Kidney capillary endothelial cell (primary cell): ENCODE results near the gene NDE1.
"Not testable (repeated sequence)": the region's sequence is repeated elsewhere in the genome, so short reads cannot be mapped to it uniquely, and the experiment has no call there.

ENCODE experiments used
- DNase-seq: peaks from one replicate; pipeline ENCODE4 v3.0.0-alpha.2; 2018; ENCODE audit warnings: low spot score

NDE1 gene, protein sequence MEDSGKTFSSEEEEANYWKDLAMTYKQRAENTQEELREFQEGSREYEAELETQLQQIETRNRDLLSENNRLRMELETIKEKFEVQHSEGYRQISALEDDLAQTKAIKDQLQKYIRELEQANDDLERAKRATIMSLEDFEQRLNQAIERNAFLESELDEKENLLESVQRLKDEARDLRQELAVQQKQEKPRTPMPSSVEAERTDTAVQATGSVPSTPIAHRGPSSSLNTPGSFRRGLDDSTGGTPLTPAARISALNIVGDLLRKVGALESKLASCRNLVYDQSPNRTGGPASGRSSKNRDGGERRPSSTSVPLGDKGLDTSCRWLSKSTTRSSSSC

DNA sequence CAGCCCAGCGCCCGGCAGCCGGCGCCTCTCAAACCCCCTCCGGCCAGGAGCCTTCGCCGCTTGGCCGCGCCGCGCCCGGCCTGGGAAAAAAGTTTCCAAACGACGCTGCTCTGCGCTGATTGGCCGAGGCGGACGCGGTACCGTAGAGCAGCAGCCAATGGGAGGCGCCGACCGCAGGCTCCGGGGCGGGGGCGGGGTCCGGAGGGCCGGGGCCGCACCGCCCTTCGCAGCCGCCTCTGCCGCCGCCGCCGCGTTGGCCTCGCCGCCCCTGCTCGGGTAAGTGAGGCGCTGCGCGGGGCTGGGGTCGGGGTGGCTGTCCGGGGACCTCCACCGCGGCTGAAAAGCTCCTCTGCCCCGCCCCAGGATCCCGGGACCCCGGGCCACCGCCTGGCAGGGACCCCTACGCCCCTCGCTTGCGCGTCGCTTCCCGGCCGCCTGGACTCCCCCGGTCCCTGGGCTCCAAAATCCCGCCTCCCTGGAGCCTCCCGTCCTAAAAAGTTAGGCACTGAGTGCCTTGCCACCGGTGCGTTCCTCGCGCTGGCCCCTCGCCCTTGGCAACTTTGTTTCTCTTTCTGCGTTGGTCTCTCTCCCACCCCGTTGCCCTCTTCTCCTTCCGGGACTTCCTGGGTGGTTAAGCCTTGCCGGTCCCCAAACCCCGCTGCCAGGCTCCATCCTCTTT lies at the start of gene NDE1:
NDE1 (plus strand) TSS at position 227 of the 679 bp plus-strand sequence. CDS start 14,534 bp downstream, outside the sequence.
- peak; percentile 81 for DNase-seq

DNA sequence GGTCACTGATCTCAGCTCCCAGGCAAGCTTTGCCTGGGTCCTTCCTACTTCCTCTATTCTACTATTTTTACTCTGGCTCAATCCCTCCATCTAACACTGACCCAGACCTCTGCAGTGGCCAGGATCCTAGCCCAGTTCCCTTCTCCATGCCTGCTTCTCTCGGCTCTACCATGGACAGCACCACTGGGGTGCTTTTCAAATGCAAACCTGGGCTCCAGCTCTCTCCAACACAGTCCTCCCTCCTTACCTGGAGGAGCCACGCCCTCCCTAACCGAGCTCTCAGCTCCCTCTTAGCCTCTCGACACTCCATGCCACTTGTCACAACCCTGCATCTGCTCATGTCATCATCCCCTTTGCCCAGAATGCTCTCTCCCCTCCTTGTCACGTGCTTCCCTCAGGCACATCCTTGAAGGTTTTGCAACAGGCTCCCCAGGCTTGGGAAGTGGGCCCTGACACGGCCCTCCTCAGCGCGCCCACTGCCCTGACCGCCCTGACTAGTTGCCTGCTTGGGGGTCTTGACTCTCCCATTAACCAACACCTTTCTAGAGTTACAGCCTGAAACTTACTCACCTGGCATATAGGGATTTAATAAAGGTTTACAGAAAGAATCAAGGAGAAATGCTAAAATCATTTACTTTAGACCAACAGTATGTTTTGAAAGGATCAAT lies 48.7 kb upstream of the NDE1 start:
- DNase-seq, result no peak

DNA sequence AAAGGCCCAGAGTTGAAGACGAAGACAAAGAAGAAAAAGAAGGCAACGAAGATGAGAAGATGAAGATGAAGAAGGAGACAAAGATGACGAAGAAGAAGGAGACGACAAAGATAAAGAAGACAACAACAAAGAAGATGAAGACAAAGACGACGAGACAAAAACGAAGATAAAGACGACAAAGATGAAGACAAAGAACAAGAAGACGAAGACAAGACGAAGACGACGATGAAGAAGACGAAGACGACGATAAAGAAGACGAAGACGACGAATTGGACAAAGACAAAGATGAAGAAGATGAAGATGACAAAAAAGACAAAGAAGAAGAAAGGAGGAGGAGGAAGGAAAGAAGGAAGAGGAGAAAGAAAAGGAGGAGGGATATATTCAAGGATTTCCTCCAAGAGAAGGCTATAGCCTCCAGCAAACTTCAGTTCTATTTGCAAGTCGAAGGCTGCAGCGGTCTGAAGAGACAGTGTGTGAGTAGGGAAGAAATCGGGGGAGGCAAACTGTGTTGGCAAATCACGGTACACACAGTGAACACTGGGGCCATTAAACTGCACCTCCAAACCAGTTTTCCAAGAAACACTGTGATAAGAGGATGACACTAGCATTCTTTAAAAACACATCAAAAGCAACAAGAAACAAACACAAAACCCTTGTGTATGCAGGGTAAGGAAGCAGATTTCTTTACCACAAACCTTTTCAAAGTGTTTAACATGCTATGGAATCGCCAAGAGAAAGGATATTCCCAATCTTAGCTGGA lies 47.6 kb upstream of the NDE1 start:
- no peak for DNase-seq

DNA sequence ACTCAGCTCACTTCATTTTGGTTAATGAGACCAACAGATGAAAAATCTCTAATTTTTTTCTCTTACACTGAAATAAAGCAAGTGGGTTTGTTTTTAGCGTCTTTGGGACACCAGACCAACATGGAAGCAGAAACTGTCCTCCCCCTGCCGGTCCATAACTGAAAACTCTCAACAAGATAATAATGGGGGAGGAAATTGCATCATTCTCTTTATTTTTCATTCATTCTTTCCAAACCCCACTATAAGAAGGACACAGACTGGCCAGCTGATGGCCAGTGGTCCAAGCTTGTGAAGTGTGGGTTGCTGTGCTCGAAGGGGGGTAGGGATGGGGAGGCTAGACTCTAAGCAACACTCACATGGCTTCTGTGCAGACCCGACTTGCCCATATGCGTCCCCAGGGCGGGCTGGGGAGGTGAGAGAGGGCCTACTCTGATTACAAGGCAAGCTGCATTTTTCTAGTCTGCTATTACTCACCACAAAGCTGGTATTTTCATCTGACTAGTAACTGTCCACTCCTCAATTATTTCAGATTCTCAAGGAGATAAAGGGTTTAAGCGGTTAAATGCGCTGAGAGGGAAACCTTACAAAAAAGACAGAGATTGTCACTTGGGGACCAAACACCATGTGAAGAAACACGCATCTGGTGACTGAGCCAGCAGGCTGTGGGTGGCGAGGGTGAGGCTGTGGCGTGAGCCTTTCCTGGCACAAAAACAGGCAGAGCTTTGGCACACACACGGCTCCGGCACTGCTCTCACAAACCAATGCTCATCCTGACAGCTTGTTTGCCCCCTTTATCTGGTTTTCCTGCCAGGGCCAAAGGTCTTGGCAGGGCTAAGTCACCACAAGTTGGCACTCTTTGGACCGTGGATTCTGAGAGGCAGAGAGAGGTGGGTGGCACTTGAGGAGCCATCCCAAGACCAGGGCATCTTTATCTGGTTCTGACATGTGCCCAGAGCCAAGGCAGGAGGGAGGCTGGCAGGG lies 45.3 kb upstream of the NDE1 start:
- no peak for DNase-seq

DNA sequence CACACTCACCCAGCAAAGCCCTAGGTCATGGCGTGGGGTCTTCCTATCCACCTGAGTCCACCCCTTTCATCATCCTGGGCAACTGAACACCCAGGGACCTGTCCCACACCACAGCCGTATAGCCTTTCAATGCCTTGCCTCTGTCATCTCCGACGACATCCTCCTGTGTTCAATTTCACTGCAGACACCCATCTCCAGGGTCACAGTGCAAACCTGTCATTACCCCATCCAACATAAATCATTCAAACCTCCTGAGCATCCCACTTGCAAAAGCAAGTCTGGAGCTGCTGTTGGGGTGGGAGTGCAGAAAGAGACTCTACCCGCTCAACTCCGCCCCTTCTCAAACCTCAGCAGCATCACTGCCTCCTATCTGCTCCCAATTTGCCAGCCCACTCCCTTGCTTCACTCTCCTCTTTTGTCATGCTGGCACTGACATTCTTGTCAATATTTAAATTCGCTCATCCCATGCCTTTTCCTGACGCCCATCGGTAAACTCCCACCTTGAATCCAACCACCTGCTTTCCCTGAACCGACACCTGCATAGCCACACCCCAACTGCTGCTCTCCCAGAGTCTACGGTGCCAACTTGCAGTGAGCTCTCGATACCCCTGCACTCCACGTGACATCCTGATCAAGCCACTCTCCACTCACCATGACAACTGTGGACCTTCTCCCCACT lies 44.1 kb upstream of the NDE1 start:
- no peak for DNase-seq

DNA sequence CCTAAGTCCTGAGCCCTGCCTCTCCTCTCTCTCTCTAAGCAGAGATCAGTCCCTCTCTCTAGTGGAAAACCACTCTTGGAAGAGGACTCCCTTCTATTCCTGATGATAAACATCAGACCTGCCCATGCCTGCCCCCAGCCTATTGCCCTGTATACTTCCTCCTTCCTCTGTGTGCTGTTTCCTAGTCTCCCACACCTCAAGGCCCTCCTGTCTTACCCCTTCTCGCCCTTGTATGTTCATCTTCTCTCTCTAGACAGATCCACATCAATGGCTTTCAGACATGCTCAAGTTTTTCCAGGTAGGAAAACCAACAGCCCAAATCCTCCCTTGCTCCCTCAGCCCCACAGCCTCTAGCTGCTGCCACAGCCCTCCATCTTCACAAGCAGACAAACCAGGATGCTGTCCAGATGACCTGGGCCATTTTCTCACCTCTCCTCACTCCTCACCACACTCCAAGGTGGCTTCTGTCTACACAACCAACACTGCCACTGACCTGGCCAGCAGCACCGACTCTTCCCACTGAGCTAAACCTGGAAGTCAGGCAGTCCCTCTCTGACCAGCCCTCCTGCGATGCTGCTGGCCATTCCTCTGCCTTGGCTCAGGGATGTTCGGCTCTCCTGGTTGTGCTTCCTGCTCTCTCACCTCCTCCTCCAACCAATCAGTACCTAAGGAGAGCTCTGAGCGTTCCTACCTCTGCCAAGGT lies 43.4 kb upstream of the NDE1 start:
- DNase-seq, result no peak

DNA sequence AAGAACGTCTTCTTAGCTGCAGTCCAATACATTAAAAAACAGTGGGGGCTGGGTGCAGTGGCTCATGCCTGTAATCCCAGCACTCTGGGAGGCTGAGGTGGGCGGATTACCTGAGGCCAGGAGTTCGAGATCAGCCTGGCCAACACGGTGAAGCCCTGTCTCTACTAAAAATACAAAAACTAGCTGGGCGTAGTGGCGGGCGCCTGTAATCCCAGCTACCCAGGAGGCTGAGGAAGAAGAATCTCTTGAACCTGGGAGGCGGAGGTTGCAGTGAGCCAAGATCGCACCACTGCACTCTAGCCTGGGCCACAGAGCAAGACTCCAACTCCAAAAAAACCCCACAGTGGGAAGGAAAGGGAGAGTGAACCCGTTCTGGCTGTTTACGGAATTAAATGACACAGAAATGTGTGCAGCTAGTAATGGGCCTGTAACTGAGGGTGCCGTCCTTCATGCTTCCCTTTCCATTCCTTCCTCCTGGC lies 42.8 kb upstream of the NDE1 start:
- DNase-seq, result not testable (repeated sequence)

DNA sequence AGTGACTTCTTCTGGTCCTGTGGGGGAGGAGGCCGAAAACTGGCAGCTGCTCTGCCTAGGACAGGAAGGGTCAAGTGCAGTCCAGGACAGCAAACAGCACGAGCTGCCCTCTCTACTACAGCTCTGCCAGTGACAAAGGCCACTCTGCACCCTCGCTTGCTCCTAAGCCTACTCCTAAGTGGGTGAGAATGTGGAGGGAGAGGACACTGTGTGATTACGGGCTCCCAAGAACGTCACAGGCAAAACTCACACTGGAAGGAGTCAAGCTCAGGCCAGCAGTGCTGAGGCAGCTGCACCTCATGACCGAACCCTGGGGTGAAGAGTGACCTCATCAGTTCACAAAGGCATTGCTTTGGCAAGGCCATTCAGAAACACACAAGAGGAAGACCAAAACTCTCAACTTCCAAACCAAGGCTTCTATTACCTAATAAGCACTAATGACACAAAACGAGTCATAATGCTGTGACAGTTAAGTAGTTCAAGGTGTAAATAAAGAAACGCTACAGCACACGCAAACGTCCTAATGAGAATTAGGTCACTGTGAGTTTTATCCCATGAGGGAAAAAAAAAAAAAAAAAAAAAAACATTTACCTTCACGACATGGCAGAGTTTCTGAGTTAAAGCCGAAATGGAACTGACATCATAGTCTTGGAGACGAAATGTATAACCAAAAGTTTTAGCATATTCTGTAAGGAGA lies 42.2 kb upstream of the NDE1 start:
- peak; percentile 25 for DNase-seq

DNA sequence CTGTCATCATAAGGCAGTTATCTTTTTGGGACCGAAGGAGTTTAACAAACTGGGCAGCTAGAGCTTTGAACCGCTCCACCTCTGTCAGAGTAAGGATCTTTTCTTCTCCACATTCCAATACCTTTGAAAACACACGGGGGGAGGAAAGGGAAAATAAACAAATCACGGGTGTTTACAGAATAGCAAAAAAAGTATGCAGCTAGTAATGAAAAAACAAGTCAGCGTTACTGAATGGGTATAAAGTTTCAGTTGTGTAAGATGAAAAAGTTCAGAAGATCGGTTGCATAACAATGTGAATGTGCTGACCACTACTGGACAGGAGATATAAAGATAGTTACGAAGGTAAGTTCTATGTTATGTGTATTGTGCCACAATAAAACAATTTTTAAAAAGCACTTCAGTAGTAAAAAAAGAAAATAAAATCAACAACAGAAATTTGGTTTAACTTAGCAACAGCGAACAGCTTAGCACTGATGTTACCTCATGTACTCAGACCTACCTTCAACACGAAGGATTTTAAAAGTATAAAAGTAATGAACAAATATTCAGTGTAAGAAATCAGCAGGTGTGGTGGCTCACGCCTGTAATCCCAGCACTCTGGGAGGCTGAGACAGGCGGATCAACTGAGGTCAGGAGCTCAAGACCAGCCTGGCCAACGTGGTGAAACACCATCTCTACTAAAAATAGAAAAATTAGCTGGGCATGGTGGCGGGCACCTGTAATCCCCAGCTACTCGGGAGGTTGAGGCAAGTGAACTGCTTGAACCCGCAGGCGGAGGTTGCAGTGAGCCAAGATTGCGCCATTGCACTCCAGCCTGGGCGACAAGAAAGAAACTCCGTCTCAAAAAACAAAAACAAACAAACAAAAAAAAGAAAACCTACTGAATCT lies 41.4 kb upstream of the NDE1 start:
- DNase-seq, result no peak

DNA sequence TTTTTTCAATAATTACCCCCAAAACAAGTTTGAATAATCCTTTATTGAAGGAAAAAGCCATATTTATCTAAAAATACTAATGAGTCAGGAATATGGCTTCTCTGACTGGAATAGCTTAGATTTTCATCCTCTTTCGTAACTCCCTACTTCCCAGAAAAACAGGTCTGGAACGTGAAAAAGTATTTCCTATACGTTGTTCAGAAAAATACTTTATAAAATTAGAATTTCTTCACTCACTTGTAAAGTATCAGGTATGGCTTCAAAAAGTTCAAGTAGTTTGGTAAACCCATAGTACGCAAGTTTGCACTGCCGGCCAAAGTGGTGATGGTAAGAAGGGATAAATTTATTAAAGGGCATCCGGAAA lies 40.8 kb upstream of the NDE1 start:
- DNase-seq, result no peak

DNA sequence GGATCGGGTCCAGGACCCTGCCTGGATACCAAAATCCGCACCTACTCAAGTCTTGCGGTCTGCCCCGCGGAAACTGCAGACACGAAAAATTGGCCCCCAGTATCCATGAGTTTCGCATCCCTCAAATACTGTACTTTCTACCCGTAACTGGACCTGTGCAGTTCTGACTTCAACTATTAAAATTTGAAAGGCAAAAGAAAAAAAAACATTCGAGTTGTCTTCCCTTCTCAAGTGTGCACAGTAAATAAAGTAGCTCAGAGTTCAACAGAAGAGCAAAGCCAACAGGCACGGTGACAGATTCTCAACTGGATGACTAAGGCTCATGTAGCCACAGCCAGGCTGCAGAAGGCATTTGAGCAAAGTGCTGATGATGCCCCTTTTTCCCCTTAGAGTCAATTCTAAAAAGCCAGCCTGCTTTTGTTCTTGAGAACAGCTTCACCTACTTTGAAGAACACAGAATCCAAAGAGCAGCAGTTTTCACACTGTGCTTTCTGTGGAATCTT lies 39.6 kb upstream of the NDE1 start:
- DNase-seq, result no peak

DNA sequence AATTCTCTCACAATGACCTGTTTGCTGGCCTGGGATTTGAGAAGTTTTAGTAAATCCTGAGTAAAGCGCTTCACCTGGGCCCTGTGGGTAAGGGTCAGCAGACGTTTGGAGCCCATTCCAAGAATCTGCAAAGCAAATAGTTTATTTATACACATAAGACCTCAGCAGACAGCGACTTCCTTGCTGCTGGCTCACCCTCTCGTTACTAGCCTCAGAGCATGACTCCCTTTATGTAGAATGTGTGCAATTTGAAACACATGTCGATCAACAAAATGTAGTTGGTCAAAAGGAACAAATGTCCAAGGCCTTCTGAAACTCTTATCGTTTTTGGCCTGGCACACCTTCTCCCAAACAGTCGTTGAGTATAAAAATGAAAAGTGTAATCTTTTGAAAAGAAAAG lies 38.4 kb upstream of the NDE1 start:
- DNase-seq, result no peak

DNA sequence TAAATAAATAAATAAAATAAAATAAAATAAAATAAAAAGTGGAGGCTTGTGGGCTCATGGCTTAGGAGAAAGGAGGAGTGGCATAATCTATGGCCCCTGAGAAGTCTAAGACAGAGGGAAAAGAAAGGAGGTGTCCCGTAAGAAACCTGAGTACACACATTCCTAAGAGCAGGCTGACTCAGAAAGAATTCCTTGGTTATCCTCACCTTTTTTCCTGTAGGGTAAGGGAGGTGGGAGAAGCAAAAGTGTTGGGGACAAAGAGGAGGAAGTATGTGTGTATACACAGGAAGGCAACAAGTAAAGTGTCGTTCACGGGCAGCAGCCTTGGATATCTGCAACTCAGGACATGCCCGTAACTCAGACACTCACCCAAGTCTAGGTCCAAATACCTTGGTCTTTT lies 36.4 kb upstream of the NDE1 start:
- no peak for DNase-seq

DNA sequence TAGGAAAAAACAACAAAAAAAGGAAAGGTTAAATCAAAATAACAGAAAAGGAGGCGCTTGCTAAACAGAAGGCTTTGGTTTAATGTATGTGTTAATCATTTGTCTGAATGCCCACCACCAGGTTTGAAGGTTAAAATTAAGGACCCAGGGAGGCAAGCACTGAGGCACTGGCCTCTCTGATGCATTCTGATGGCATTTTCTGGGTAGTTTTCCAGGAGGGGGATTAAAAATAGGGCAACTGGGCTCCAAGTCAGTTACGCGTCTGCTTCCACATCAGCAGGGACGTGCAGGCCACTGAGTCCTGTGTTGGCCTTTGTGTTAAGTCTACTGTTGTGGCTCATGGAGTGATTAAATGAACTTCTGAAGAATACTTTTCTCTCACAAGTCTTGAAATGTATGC lies 34.0 kb upstream of the NDE1 start:
- DNase-seq, result no peak

DNA sequence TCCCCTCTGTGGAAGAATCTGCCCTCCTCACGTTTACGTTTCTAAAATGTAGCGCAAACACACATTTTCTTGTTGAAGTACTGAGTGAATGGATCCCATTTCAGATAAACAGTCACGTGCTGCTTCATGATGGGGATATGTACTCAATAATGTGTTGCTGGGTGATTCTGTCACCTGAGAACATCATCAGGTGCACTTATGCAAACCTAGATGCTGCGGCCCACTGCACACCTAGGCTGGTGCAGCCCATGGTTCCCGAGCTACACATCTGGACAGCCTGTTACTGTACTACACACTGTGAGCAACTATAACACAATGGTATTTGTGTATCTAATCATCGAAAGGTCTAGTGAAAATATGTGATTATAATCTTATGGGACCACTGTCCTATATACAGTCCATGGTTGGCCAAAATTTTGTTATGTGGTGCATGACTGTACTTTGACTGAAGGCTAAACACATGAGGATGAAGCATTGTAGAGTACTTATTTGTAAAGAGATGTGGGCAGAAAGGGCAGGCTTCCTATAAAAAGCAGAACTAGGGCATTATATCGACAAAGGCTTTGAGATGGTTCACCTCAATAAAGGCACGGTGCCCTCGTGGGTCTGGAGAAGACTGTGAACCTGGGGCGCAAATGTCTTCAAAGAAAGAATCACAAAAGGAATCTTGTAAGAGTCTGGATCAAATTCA lies 33.4 kb upstream of the NDE1 start:
- no peak for DNase-seq

DNA sequence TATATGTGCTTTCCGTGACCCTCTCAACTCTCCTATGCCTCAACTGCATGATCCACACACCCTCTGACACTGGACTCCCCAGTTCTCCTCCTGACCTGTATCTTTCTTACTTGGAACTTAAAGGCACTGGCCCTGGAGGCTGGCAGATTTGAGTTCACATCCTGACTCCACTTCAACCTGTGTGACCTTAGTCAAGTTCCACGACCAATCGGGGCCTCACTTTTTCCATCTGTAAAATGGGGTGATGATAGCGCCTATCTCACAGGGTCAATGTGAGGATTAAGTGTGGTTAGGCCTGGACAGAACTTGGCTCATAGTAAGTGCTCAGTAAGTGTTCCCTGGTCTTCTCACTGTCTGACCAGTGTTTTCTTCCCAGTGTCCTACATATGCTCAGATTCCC lies 32.1 kb upstream of the NDE1 start:
- no peak for DNase-seq

DNA sequence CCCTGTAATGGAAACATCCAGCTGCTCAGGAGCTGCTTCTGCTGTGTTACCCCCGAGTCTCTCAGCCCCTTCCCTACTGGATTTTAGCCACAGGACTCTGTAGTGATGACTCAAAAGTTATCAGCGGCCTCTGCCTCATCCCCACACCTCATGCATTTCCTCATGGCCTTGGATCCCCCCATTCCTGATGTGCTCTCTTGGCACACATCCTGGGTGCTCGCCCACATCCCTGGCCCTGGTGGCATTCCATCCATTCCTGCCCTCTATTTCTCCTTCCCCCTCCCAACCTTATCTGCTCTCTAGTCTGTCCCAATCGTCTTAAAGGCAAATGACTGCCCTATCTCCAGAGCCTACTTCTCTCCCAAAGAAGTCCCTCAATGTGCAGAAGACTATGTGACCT lies 31.7 kb upstream of the NDE1 start:
- DNase-seq, result no peak
